GM12892 (cell line): ENCODE results near the gene GALNTL6.

Source experiments
- DNase-seq: peaks from one replicate; pipeline ENCODE4 v3.0.0; 2011; ENCODE audit not compliant: insufficient read length
- FAIRE-seq: peaks from 2 replicates; lab custom pipeline; 2011; peaks lifted over from hg19 to GRCh38; lab: Jason Lieb, UNC
- POLR2A ChIP-seq: IDR thresholded peaks from 2 replicates; pipeline ENCODE4 v1.6.1; 2011; ENCODE audit warnings: low read depth, low read length, control low read depth
- POLR2AphosphoS5 ChIP-seq: IDR thresholded peaks from 2 replicates; pipeline ENCODE4 v1.6.1; 2011; ENCODE audit warnings: low read depth, low read length, control low read depth
- TAF1 ChIP-seq: IDR thresholded peaks from 2 replicates; pipeline ENCODE4 v1.6.1; 2011; ENCODE audit warnings: low read depth, mild to moderate bottlenecking, control low read depth, low read length, borderline replicate concordance

Gene GALNTL6

DNA sequence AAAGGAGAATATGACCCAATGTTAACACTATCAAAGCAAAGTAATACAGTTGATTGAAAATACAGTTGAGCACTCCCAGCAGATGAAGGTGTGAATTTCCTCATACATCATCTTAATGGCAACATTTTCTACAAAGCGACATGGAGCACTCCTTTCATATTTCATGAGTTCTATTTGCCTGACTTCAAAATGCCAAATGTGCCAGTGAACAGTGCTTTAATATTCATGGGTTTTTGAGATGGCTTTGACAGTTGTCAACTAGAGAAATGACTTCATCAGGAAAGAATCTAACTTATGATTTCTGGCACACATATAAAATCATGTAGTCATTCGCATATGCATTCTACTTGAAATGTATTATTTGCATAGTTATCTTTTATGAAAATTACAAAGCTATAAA, 222.4 kb downstream of the GALNTL6 start:
- DNase-seq (no peak), FAIRE-seq (no peak)
- TF ChIP-seq TAF1 = no peak
- TF ChIP-seq POLR2AphosphoS5 = no peak
- TF ChIP-seq POLR2A = no peak

DNA sequence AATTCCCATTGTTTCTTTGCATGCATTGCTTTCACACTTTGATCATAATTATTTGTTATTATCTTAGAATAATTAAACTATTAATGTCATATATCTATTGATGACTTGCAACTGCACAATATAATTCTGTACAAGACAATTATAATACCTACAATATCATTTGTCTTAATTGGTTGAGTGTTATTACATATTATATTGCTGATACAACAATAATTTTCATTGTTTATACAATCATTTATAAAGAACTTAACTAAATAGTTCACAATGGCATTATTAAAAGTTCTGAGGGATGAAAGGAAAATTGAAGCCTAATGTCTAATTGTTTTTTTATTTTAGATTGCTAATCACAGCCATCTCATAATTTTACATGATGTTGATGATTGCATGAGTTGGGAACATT, 227.6 kb downstream of the GALNTL6 start:
- DNase-seq = no peak

DNA sequence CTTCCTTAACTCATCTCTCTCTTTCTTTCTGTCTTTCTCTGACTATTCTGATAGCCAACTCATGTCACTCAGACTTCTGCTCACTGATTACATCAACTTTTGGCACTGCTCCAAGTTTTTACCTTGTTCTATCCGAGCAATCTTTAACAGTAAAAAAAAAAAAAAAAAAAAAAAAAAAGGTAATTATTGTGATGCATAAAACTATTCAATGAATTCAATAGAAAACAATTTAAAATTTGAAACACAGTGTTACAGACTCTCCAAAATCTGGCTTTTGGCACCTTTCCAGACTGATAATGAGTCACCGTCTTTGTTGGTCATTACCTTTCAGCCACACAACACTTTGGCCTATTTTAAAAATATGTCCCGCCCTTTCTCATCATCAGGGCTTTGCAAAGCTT, 229.5 kb downstream of the GALNTL6 start:
- FAIRE-seq = no peak
- TF ChIP-seq TAF1 (no peak), POLR2A (no peak), POLR2AphosphoS5 (no peak)
- DNase-seq = no peak

More for the DNA sequence above, 227.6 kb downstream of the GALNTL6 start:
- TF ChIP-seq POLR2A = no peak
- TF ChIP-seq POLR2AphosphoS5 = no peak
- no peak for TF ChIP-seq TAF1
- FAIRE-seq = no peak

DNA sequence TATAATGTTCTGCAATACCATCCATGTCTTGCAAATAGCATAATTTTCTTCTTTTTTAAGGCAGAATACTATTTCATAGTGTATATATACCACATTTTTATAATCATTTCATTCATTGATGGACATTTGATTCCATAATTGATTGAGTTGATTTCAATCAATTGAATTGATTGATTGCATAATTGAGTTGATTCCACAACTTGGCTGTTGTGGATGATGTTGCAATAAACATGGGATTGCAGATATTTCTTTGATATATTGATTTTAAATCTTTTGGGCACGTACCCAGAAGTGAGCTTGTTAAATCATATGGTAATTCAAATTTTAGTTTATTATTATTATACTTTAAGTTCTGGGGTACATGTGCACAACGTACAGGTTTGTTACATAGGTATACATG, 232.8 kb downstream of the GALNTL6 start:
- DNase-seq (no peak), FAIRE-seq (no peak)
- no peak for TF ChIP-seq POLR2AphosphoS5
- no peak for TF ChIP-seq POLR2A
- no peak for TF ChIP-seq TAF1

DNA sequence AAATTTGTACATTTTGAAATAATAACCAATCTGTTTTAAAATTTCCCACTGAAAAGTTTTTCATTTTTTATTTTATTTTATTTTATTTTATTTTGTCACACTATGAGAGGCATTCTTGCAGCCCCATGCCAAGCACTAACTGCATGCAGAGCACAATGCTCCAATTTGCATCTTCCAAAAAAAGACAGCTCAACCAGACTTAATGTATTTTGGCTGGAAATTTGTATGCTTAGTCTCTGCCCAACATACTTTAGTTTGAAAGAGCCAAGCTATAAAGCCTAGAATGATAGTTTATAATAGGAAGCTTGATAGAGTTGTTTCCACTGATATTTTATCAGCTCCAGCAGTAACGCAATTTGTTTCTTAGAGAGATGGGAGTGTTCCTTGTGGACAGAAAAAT, 235.5 kb downstream of the GALNTL6 start:
- no peak for TF ChIP-seq POLR2AphosphoS5
- TF ChIP-seq POLR2A = no peak
- no peak for TF ChIP-seq TAF1
- peak; percentile 30 for FAIRE-seq
- DNase-seq = no peak

DNA sequence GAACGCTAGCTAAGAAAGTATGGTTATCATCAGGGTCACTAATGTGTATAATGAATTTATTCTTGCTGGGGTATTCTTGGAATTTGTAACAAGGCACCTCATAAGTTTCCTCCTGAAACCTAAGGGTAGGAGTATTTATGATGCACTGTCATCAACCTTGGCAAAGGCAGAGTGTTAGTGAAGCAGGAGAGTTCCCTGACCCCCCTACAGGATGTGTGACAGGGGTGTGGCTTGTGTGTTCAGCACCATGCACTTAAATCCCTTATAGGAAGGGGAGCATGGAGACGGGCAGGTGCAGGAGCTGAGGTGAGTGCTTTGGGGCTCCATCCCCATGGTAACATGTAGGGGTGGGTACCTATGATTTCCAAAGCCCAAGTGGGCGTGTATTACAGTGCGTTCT, 237.7 kb downstream of the GALNTL6 start:
- TF ChIP-seq POLR2AphosphoS5 (no peak), TAF1 (no peak), POLR2A (no peak)
- FAIRE-seq = no peak
- DNase-seq = no peak

DNA sequence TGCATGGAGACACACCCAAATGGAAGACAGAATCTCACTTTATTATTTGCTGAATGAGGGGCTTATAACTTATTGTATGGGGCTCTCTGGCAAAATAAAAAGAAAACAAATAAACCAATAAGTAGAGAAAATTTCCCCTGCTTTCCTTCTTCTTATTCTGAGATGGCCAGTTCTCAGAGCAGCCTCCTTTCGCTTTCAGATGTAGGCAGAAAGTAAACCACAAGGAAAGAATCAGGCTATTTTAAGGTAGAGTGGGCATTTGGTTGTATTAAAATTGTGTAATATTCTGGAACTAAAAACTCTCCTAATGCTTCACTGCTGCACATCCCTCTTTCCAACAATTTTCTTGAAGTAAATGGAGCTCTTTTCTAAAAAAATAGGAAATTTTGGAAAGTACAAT, 241.8 kb downstream of the GALNTL6 start:
- no peak for FAIRE-seq
- no peak for TF ChIP-seq POLR2A
- TF ChIP-seq POLR2AphosphoS5 = no peak
- TF ChIP-seq TAF1 = no peak
- no peak for DNase-seq

DNA sequence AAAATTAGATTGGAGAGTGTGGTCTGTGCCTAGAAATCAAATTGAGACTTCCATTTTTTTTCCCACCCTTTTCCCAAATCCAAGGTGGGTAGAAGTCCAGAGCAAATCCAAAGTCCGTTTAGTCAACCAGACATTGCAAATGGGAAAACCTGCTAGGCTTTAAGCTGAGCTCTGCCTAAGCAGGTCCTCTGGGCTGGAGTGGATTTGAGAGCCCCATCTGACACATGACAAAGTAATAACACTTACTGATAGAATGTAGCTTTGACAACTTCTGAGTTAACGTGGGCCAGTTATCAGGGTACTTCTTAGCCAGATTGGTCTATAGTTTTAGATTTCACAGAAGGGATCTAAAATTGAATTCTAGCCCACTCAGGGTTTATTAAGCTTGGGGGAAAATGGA, 242.3 kb downstream of the GALNTL6 start:
- no peak for DNase-seq
- TF ChIP-seq POLR2AphosphoS5 = no peak
- no peak for TF ChIP-seq POLR2A
- no peak for TF ChIP-seq TAF1
- peak; percentile 42 for FAIRE-seq

DNA sequence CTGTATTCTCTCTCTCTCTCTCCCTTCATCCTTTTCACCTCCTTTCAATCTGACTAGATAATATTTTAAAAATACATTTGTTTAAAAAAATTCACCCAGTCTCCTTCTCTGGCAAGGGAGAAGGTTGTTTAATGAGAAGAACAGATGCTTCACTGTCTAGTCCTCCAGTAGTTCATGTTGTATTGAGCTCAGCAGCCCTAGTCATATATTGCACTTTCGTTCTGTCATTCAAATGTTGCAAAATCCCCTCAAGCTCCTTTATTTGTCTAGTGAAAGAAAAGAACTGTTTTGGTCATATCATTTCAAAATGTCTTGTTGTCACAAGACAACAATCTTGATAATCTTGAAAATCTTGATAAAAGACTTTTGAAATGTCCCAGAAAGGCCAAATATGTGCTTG, 248.0 kb downstream of the GALNTL6 start:
- TF ChIP-seq TAF1 (no peak), POLR2AphosphoS5 (no peak), POLR2A (no peak)
- FAIRE-seq (no peak), DNase-seq (no peak)

DNA sequence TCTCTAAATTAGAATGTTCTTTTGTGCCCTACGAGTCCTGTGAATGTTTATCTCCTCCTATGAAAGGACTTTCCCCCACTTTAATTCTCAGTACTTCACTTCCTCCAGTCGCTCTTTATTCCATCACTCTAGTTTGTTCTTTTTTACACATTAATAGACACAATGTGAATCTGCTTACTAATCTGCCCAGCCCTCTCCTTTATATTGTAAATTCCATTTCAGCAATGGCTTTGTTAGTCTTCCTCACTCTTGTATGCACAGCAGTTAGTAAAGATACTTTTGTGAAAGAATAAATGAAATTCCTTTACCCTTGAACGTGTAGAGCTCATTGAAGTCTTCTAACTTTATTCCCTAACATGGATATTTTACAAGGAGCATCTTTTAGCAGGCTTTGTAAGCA, 255.3 kb downstream of the GALNTL6 start:
- no peak for TF ChIP-seq POLR2AphosphoS5
- no peak for TF ChIP-seq TAF1
- no peak for TF ChIP-seq POLR2A
- DNase-seq (no peak), FAIRE-seq (no peak)

DNA sequence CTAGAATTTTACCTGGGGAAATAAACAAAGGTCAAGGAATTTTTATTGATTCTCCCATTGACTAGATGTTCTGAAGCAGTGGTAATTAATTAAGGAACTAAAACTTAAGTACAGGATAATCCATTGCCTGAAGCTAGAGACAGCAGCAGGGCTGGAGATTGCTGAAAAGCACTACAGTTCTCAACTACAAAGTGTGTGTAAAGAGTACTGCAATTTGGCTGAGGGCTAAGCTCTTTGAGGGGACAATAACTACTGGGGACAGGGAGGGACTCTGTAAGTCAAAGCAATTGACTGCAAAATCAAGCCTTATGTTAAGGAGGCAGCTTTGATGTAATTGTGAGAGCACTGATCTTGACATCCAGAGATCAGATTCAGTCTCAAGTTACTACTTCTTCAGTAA, 260.4 kb downstream of the GALNTL6 start:
- no peak for TF ChIP-seq TAF1
- TF ChIP-seq POLR2A = no peak
- DNase-seq (no peak), FAIRE-seq (no peak)

DNA sequence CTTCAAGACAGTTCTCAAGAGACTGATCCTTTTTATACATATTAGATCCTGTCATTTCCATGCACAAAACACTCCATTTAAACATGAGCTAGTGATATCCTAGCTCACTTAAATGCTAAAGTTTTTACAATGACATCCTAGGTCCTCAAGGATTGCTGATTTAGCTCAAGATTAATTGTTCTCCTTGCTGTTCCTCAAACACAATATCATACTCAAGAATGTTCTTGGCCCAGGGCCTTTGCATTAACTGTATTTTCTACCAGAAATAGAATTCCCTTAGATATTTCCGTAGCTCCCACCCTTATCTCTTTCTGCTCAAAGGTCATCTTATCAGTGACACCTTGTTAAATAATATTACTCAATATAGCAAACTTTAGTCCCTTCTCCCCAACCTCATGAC, 270.1 kb downstream of the GALNTL6 start:
- TF ChIP-seq TAF1 = no peak
- no peak for TF ChIP-seq POLR2AphosphoS5
- no peak for TF ChIP-seq POLR2A
- no peak for FAIRE-seq
- no peak for DNase-seq

DNA sequence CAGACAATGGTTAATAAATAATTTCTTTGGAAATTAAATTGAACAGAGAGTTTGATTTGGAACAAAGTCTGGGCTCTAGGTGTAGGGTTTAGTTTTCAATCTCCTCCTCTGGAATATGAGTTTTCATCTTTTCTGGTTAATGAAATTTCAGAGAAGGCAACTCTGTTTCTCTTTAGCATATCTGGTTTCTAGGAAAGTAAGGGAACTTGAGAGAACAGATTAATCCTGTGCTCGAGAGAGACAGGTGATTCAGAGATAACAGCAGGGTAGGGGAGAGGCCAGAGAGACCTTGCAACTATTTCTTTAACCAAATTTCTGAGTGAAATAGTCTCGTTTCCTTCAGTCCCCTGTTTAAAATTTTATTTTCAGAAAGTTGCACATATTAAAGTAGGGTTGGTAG, 275.4 kb downstream of the GALNTL6 start:
- DNase-seq (no peak), FAIRE-seq (no peak)
- no peak for TF ChIP-seq POLR2A
- TF ChIP-seq POLR2AphosphoS5 = no peak
- TF ChIP-seq TAF1 = no peak
